ENCODE measurements around the gene ADCY10. TPM values are rescaled to one million over a fixed set of nuclear protein-coding genes. Genes with fewer than 3 reads are reported as not detected.

The ADCY10 gene
- total and polyA plus RNA-seq, 2 experiments from 2014 or later = not detected

- TF ChIP-seq, protein P1, sequence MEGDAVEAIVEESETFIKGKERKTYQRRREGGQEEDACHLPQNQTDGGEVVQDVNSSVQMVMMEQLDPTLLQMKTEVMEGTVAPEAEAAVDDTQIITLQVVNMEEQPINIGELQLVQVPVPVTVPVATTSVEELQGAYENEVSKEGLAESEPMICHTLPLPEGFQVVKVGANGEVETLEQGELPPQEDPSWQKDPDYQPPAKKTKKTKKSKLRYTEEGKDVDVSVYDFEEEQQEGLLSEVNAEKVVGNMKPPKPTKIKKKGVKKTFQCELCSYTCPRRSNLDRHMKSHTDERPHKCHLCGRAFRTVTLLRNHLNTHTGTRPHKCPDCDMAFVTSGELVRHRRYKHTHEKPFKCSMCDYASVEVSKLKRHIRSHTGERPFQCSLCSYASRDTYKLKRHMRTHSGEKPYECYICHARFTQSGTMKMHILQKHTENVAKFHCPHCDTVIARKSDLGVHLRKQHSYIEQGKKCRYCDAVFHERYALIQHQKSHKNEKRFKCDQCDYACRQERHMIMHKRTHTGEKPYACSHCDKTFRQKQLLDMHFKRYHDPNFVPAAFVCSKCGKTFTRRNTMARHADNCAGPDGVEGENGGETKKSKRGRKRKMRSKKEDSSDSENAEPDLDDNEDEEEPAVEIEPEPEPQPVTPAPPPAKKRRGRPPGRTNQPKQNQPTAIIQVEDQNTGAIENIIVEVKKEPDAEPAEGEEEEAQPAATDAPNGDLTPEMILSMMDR (conservative IDR thresholded peaks at IDR 0.05; ENCODE audit: low read depth in 2 of 2) = no peak
- TF ChIP-seq, protein P2, sequence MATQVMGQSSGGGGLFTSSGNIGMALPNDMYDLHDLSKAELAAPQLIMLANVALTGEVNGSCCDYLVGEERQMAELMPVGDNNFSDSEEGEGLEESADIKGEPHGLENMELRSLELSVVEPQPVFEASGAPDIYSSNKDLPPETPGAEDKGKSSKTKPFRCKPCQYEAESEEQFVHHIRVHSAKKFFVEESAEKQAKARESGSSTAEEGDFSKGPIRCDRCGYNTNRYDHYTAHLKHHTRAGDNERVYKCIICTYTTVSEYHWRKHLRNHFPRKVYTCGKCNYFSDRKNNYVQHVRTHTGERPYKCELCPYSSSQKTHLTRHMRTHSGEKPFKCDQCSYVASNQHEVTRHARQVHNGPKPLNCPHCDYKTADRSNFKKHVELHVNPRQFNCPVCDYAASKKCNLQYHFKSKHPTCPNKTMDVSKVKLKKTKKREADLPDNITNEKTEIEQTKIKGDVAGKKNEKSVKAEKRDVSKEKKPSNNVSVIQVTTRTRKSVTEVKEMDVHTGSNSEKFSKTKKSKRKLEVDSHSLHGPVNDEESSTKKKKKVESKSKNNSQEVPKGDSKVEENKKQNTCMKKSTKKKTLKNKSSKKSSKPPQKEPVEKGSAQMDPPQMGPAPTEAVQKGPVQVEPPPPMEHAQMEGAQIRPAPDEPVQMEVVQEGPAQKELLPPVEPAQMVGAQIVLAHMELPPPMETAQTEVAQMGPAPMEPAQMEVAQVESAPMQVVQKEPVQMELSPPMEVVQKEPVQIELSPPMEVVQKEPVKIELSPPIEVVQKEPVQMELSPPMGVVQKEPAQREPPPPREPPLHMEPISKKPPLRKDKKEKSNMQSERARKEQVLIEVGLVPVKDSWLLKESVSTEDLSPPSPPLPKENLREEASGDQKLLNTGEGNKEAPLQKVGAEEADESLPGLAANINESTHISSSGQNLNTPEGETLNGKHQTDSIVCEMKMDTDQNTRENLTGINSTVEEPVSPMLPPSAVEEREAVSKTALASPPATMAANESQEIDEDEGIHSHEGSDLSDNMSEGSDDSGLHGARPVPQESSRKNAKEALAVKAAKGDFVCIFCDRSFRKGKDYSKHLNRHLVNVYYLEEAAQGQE (IDR thresholded peaks at IDR 0.05; ENCODE audit: unreplicated experiment) = no peak
- no peak for TF ChIP-seq EZH2phosphoT487 (IDR thresholded peaks at IDR 0.05; ENCODE audit: unreplicated experiment)
These were observed 4.2 kb downstream of the ADCY10 start (continued) for GRCh38 chr1:167909691-167910180.

DNA sequence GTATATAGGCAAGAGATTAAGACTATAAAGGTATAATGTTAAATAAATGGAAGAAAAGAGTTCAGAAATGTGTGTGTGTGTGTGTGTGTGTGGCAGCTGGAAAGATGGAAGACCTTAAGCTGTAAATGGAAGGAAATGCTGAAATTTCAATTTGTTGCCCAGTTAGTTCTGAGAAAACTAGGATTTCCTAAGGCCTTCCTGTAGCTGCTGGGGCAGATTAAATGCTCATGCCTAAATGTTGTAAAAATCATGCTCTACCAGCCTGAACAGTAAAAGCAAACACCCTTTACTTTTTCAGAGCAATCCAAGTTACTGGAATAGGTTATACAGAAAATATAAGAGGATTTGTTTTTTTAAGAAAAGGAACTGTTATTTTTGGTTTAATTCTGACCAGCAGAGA is 8.3 kb downstream of the ADCY10 start:
- Histone ChIP-seq H3K27ac (ENCODE audit: low read depth) (peak overlapping the region; percentile 65), H2AFZ (peak overlapping the region; percentile 14)

More for the DNA sequence above, 8.3 kb downstream of the ADCY10 start:
- DNase-seq (ENCODE audit: low spot score) = no peak
- no peaks in the 10 kb centered on the region for H3K79me2 ChIP-seq (replicated peaks; ENCODE audit: insufficient read depth)
- Mint-ChIP-seq H3K36me3 (ENCODE audit: low read depth) (peaks cover 12% of the 10 kb centered on the region), H3K4me3 (no peak overlapping the region), H3K27me3 (ENCODE audit: insufficient read depth, low read depth, poor library complexity) (peaks cover 3% of the 10 kb centered on the region), H3K27ac (peak overlapping the region; percentile 63), H3K9me3 (peaks cover 19% of the 10 kb centered on the region), H3K4me1 (peaks cover 17% of the 10 kb centered on the region)
- H3F3A ChIP-seq (replicated peaks; ENCODE audit: low read depth) = no peaks in the 10 kb centered on the region
- H3K9me2 ChIP-seq (ENCODE audit: insufficient read depth) = no peaks in the 10 kb centered on the region
- H4K20me1 ChIP-seq (replicated peaks; ENCODE audit: insufficient read depth) = no peaks in the 10 kb centered on the region
- TF ChIP-seq POLR2AphosphoS5 (IDR thresholded peaks at IDR 0.05; ENCODE audit: low read depth) (no peak), STAT1 (IDR thresholded peaks at IDR 0.05; ENCODE audit: unreplicated experiment) (no peak), ZNF331 (CRISPR knock-in tag; IDR thresholded peaks at IDR 0.05; ENCODE audit: low read depth) (no peak), EZH2phosphoT487 (IDR thresholded peaks at IDR 0.05; ENCODE audit: unreplicated experiment) (no peak), CREB1 (CRISPR knock-in tag; IDR thresholded peaks at IDR 0.05; ENCODE audit: low read depth) (no peak), ZNF114 (CRISPR knock-in tag; IDR thresholded peaks at IDR 0.05) (no peak), JUNB (IDR thresholded peaks at IDR 0.05; ENCODE audit: unreplicated experiment) (no peak), EZH2 (IDR thresholded peaks at IDR 0.05; ENCODE audit: low read depth, unreplicated experiment) (no peak)
- TF ChIP-seq, protein P1 (conservative IDR thresholded peaks at IDR 0.05; ENCODE audit: low read depth in 2 of 2) = no peak
- TF ChIP-seq, protein P2 (IDR thresholded peaks at IDR 0.05; ENCODE audit: unreplicated experiment) = no peak
- H3K4me2 ChIP-seq = peak overlapping the region; percentile 49
- no peaks in the 10 kb centered on the region for H3K27me3 ChIP-seq (ENCODE audit: insufficient read depth)
- H3K4me1 ChIP-seq (ENCODE audit: insufficient read depth) = peaks cover 20% of the 10 kb centered on the region
- peaks cover 9% of the 10 kb centered on the region; the same call in 1 of the 2 replicates for H3K36me3 ChIP-seq (ENCODE audit: insufficient read depth)
- ATAC-seq = no peak
- no peak overlapping the region; the same call in 1 of the 2 replicates for H3K4me3 ChIP-seq

Measured in GM23338 (cell line).